Measurements from ENCODE around the gene TMEM59. TPM values are rescaled to one million over a fixed set of nuclear protein-coding genes. Genes with fewer than 3 reads are reported as not detected.
"Not testable (repeated sequence)": the region's sequence is repeated elsewhere in the genome, so short reads cannot be mapped to it uniquely, and the experiment has no call there.

Gene TMEM59
- total RNA-seq, 1 experiment from 2014 or later, result 73.5 TPM

DNA sequence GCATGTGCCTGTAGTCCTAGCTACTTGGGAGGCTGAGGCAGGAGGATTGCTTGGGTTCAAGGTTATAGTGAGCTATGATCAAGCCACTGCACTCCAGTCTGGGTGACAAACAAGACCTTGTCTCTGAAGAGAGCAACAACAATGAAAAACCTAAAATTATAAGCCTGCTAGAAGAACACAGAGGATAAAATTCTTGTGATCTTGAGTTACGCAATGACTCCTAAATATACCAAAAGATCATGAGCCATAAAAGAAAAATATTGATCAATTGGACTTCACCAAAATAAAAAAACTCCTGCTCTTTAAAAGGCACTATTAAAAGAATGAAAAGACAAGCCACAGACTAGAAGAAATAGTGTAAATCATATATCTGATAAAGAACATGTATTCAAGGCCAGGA lies 57.3 kb downstream of the TMEM59 start:
- CTCF ChIA-PET, result no interaction called here
- BruUV-seq (replicated peaks), result no TSS peak

DNA sequence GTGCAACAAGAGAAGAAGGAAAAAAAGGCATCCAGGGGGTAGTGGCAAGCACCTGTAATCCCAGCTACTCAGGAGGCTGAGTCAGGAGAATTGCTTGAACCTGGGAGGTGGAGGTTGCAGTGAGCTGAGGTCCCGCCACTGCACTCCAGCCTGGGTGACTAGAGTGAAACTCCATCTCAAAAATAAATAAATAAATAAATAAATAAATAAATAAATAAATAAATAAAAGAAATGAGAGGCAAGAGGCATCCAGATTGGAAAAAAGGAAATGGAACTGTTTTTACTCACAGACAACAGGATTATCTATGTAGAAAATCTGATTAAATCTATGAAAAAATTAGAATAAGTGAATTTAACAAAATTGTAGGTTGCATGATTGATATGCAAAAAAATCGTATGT lies 58.5 kb downstream of the TMEM59 start:
- H3K9me3 ChIP-seq (ENCODE audit: low read depth, low read length, poor library complexity, severe bottlenecking); H3K4me3 ChIP-seq (ENCODE audit: low read depth, low read length, poor library complexity, severe bottlenecking); CTCF ChIA-PET; intact Hi-C loops (cut with micrococcal nuclease; ENCODE audit: unreplicated experiment); H3K4me1 ChIP-seq (ENCODE audit: insufficient read depth, low read length, poor library complexity, severe bottlenecking); DNase-seq (ENCODE audit: low spot score); H3K36me3 ChIP-seq (ENCODE audit: insufficient read depth, low read length, poor library complexity, severe bottlenecking); H3K27ac ChIP-seq (ENCODE audit: low read depth, low read length, poor library complexity, severe bottlenecking); BruUV-seq (replicated peaks); H3K27me3 ChIP-seq (replicated peaks; ENCODE audit: insufficient read depth, low read depth, low read length, poor library complexity); POLR2A ChIA-PET (ENCODE audit: low non-redundant PET): not testable (repeated sequence)

More for the DNA sequence above, 57.3 kb downstream of the TMEM59 start:
- Histone ChIP-seq H3K4me3 (ENCODE audit: low read depth, low read length, poor library complexity, severe bottlenecking) (no peak overlapping the region), H3K27me3 (replicated peaks; ENCODE audit: insufficient read depth, low read depth, low read length, poor library complexity) (no peaks in the 10 kb centered on the region), H3K36me3 (ENCODE audit: insufficient read depth, low read length, poor library complexity, severe bottlenecking) (no peaks in the 10 kb centered on the region), H3K9me3 (ENCODE audit: low read depth, low read length, poor library complexity, severe bottlenecking) (no peaks in the 10 kb centered on the region), H3K27ac (ENCODE audit: low read depth, low read length, poor library complexity, severe bottlenecking) (no peak overlapping the region), H3K4me1 (ENCODE audit: insufficient read depth, low read length, poor library complexity, severe bottlenecking) (no peaks in the 10 kb centered on the region)
- DNase-seq (ENCODE audit: low spot score), result no peak
- no peak for TF ChIP-seq EZH2 (IDR thresholded peaks at IDR 0.05; ENCODE audit: borderline replicate concordance, low read depth, low read length, poor library complexity, severe bottlenecking)
- TF ChIP-seq, protein P1, sequence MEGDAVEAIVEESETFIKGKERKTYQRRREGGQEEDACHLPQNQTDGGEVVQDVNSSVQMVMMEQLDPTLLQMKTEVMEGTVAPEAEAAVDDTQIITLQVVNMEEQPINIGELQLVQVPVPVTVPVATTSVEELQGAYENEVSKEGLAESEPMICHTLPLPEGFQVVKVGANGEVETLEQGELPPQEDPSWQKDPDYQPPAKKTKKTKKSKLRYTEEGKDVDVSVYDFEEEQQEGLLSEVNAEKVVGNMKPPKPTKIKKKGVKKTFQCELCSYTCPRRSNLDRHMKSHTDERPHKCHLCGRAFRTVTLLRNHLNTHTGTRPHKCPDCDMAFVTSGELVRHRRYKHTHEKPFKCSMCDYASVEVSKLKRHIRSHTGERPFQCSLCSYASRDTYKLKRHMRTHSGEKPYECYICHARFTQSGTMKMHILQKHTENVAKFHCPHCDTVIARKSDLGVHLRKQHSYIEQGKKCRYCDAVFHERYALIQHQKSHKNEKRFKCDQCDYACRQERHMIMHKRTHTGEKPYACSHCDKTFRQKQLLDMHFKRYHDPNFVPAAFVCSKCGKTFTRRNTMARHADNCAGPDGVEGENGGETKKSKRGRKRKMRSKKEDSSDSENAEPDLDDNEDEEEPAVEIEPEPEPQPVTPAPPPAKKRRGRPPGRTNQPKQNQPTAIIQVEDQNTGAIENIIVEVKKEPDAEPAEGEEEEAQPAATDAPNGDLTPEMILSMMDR (conservative IDR thresholded peaks at IDR 0.05; ENCODE audit: low read depth, low read length), result no peak
- intact Hi-C loops (cut with micrococcal nuclease; ENCODE audit: unreplicated experiment), result no loop called here
- POLR2A ChIA-PET (ENCODE audit: low non-redundant PET), result no interaction called here

DNA sequence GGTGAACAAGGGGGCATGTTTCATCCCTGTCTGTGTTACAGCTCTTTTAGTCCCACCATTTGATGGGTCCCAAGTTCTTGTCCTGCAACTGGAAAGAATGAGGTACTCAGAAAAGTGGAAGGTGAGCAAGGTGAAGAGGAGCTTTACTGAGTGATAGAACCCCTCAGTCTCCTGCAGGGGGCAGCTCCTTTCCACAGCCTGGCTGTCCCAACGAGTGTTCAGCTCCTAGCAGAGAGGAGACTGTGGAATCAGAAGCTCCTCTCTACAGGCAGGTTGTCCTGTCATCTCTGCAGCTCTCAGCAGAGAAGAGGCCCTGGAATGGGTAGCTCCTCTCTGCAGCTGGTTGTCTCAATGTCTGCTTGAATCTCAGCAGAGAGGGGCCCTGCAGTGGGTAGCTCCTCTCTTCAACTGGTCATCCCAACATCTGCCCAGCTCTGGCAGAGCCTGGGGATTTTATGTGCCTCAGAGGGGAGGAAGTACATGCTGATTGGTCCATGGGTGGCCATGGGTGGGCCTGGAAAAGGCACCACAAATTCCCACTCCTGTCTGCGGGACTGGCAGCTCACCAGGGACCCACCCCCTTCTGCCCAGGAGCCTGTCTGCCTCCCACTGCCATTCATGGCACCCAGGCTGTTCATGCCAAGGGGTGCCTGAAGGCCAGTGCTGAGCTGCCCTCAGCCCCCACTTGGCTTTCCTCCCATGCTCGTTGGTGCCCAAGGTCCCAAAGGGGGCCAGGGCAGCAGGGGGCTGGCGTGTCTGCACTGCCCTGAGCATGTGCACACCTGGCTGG lies 60.7 kb downstream of the TMEM59 start:
- Histone ChIP-seq H3K9me3 (ENCODE audit: low read depth, low read length, poor library complexity, severe bottlenecking) (no peaks in the 10 kb centered on the region), H3K4me1 (ENCODE audit: insufficient read depth, low read length, poor library complexity, severe bottlenecking) (no peaks in the 10 kb centered on the region), H3K27ac (ENCODE audit: low read depth, low read length, poor library complexity, severe bottlenecking) (no peak overlapping the region), H3K4me3 (ENCODE audit: low read depth, low read length, poor library complexity, severe bottlenecking) (no peak overlapping the region), H3K36me3 (ENCODE audit: insufficient read depth, low read length, poor library complexity, severe bottlenecking) (no peaks in the 10 kb centered on the region), H3K27me3 (replicated peaks; ENCODE audit: insufficient read depth, low read depth, low read length, poor library complexity) (no peaks in the 10 kb centered on the region)
- ChIA-PET POLR2A (ENCODE audit: low non-redundant PET) (no interaction called here), CTCF (no interaction called here)
- BruUV-seq (replicated peaks), result no TSS peak
- intact Hi-C loops (cut with micrococcal nuclease; ENCODE audit: unreplicated experiment), result no loop called here
- no peak for DNase-seq (ENCODE audit: low spot score)
- TF ChIP-seq, protein P1 (conservative IDR thresholded peaks at IDR 0.05; ENCODE audit: low read depth, low read length), result no peak
- no peak for TF ChIP-seq EZH2 (IDR thresholded peaks at IDR 0.05; ENCODE audit: borderline replicate concordance, low read depth, low read length, poor library complexity, severe bottlenecking)

- intact Hi-C loops (cut with micrococcal nuclease; ENCODE audit: unreplicated experiment), result no loop called here
- H3K36me3 ChIP-seq (ENCODE audit: insufficient read depth, low read length, poor library complexity, severe bottlenecking), result no peaks in the 10 kb centered on the region
- no peak for DNase-seq (ENCODE audit: low spot score)
- no peaks in the 10 kb centered on the region for H3K9me3 ChIP-seq (ENCODE audit: low read depth, low read length, poor library complexity, severe bottlenecking)
- H3K27ac ChIP-seq (ENCODE audit: low read depth, low read length, poor library complexity, severe bottlenecking), result no peak overlapping the region
- BruUV-seq (replicated peaks), result no TSS peak
- TF ChIP-seq, protein P1 (conservative IDR thresholded peaks at IDR 0.05; ENCODE audit: low read depth, low read length), result no peak
- no peak for TF ChIP-seq EZH2 (IDR thresholded peaks at IDR 0.05; ENCODE audit: borderline replicate concordance, low read depth, low read length, poor library complexity, severe bottlenecking)
- CTCF ChIA-PET, result no interaction called here
- no peak overlapping the region for H3K4me3 ChIP-seq (ENCODE audit: low read depth, low read length, poor library complexity, severe bottlenecking)
- no peaks in the 10 kb centered on the region for H3K27me3 ChIP-seq (replicated peaks; ENCODE audit: insufficient read depth, low read depth, low read length, poor library complexity)
- no peaks in the 10 kb centered on the region for H3K4me1 ChIP-seq (ENCODE audit: insufficient read depth, low read length, poor library complexity, severe bottlenecking)
- POLR2A ChIA-PET (ENCODE audit: low non-redundant PET), result no interaction called here
These were observed 65.1 kb downstream of the TMEM59 start for GRCh38 chr1:53987880-53988279.

All from A673 (cell line).